HG02884 (cell line): ENCODE data around the gene MTHFD2L.

ENCODE experiments used
- ATAC-seq: cut with Tn5 transposase; IDR thresholded peaks from one replicate; pipeline ENCODE4 v1.9.1; 2021; ENCODE audit warnings: mild to moderate bottlenecking, moderate library complexity; ENCODE audit not compliant: unreplicated experiment

The MTHFD2L gene

DNA sequence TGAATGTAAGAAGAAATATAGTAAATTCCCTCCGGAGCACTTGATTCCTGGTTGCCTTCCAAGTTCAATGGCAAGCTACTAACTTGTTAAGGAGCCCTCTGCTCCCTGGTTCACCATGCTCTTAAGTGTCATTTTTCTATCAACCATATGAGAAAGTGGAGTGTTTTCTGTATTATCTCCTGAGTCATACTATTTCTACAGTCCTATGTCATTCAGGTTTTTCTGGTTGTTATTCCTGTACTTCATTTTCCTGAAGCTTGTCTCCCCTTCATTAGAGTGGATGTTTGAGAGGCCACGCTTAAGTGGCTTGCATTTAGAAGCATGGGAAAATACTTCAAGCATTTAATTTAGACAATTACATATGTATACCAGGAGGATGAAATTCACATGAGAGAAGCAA is 135.6 kb downstream of the MTHFD2L start:
- no peak for ATAC-seq

GRCh38 chr4:74294681-74295080 is 136.8 kb downstream of the MTHFD2L start:
- no peak for ATAC-seq

GRCh38 chr4:74297539-74297938 is 139.6 kb downstream of the MTHFD2L start:
- no peak for ATAC-seq

DNA sequence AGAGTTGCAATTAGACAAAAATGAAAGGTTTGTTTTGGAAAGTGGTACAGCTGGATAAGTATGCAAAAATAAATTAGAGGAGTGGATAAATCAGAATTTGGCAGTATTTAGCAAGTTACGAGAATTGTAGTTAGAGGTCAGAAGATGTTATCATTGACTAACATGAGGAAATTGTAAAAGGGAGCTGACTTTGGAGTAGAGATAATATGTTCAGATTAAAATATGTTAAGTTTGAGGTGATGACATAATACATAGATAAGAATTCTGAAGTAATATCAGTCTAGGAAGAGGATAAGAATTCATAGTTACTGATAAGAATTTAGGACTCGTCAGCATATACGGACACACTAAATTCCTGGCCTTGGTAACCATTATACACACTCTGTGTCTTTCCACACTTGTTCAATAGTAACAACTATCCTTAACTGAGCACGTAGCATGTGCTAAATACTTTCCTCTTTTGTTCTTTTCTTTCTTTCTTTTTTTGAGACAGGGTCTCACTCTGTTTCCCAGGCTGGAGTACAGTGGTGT is 146.2 kb downstream of the MTHFD2L start:
- no peak for ATAC-seq

DNA sequence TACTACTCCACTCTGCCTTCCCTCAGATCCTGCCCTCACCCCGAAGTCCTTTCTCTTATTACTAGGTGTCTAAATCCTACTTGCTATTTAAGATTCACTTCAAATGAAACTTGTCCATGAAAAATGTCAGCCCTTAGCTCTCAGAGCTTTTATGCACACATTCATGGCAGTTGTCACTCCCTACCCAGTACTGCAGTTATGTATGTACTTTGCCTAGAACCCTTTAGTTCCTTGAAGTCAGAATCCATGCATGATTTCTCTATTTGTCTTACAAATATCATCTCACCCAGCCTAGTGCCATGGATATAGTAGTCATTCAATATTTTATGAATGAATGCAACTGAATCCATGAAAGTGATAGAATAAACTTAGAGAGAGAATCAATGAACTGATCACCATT is 147.1 kb downstream of the MTHFD2L start:
- ATAC-seq = no peak

DNA sequence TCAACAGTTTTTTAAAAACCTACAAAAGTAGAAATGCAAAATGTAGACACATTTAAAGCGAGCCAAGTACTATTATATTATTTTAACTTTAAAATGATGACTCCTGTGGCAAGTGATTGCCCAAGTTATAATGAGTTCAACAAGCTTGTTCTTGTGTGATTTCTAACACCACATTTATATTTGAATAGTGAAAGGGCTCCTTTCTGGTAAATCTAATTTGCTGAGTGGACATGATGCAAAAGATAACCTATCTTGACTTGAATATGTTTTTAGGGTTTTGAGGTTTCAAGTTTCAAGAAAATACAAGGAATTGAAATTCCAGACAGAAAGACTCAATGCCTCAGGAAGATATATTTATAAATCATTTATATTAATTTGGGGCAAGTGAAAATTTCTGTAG is 149.3 kb downstream of the MTHFD2L start:
- no peak for ATAC-seq

- ATAC-seq = no peak
Measured at GRCh38 chr4:74308215-74308614, 150.3 kb downstream of the MTHFD2L start, which contains the start of gene EPGN. Gene EPGN, plus strand, starts transcription at chr4:74308470. Its CDS starts 64 bp downstream, at chr4:74308534.

DNA sequence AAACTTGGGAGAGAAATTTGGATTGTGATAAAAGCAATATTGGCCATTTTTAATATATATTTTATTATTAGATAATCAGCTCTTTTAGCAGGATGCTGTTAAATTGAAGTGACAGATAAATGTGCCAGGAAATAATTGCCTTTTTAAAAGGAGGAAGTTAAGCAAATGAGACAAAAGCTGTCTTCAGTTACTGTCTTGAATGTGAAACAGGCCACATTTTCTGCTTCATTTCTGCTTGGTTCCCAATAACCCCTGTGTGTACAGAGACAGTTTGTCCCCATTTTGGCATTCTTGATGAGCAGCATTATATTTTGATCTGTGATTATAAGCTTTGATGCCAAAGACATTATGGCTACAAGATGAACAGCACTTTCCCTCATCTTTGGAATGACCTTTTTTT is 151.3 kb downstream of the MTHFD2L start:
- no peak for ATAC-seq

DNA sequence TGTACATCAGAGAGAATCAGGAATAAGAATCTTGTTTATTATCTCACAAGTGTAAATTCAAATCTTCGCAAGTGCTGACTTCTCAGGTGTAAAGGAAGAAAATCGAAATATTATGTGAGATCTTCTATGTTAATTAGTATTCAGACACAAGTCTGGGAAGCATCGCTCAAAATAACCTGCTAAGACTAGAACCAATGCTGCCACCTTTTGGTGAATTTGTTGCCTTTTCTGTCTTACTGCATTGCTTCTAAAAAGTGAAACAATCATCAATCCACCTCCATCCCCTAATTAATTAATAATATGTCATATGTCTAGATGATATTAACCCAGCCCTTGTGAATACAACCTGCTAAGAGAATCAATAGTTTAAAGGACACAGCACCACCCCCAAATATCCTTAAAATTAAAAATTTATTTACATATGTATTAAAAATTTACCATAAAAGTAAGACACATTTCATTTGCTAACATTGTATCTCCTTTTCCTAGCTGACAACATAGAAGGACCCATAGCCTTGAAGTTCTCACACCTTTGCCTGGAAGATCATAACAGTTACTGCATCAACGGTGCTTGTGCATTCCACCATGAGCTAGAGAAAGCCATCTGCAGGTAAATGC is 153.9 kb downstream of the MTHFD2L start:
- peak; percentile 60 for ATAC-seq

DNA sequence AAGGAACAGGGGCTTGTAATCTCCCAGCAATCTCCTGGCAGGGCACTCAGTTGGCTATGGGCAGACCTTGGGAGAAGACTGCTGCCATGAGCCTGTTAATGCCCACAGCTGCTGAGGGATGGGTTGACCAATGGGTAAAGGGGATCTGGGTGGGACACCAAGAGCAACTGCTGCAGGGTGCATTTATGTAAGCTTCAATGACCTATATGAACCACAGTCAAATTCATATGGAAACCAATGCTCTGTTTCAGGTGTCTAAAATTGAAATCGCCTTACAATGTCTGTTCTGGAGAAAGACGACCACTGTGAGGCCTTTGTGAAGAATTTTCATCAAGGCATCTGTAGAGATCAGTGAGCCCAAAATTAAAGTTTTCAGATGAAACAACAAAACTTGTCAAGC is 156.4 kb downstream of the MTHFD2L start:
- ATAC-seq = no peak

- no peak for ATAC-seq
Measured at GRCh38 chr4:74314944-74315343, 157.0 kb downstream of the MTHFD2L start.

DNA sequence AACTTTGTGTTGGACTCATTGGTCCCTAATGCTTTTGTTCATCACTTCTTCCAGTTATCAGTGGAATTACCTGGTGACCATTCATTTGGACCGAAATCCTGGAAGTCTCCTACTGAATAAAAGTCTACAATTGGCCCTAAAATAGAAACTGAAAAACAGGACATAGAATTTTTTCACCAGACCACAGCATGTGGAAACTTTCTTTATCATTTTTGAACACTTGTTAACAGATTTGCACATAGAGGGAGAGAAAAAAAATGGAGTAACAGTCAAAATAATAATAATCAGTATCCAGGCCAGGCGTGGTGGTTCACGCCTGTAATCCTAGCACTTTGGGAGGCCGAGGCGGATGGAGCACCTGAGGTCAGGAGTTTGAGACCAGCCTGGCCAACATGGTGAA is 157.5 kb downstream of the MTHFD2L start:
- ATAC-seq = no peak

- ATAC-seq = no peak
Measured at GRCh38 chr4:74316397-74316796, 158.5 kb downstream of the MTHFD2L start.

DNA sequence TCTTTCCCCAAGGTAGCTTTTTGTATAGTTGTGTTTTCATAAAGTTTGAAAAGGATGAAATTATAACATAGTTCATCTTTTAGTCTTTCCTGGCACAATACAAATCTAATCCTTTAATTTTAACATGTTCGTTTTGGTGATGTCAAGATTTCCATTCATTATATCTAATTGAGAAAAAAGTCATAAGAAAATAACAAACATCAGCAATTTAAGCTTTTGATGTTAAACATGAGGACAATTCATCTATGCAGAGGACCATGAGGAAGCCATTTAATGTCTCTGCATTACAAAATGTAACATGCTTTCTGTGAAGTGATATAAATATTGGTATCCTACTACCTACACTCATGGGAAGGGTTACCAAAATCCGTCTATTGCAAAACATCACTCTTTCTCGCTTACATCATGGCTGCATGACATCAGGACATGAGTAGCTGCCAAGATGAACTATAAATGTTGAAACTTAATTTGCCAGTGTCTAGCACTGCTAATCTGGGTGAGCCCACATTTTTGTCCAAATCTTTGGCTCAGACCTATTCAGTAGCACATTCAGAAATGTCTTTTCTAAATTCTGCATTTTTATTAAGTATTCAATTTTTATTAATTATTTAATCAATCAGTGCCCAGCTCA is 159.8 kb downstream of the MTHFD2L start:
- no peak for ATAC-seq

DNA sequence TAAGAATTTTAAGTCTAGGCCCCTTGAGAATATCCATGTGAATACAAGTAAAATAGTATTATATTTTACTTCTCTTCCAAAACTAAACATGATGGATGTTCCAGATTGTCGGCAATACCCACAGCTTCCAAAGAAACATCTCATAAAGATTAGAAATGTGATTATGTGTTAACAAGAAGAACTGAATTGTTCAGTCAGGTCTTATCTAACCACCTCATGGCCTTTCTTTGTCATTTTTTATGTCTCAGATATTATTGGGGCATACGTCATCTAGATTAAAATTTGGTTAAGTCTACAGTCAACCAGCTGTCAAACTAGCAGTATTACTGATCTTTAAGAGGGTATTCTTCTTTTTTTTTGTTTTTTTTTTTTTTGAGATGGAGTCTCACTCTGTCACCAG is 160.4 kb downstream of the MTHFD2L start:
- no peak for ATAC-seq

GRCh38 chr4:74319470-74319869 is 161.6 kb downstream of the MTHFD2L start:
- ATAC-seq = no peak

GRCh38 chr4:74320559-74321118 is 162.7 kb downstream of the MTHFD2L start:
- ATAC-seq = peak; percentile 76

- ATAC-seq = no peak
Measured at GRCh38 chr4:74322301-74322700, 164.4 kb downstream of the MTHFD2L start.

DNA sequence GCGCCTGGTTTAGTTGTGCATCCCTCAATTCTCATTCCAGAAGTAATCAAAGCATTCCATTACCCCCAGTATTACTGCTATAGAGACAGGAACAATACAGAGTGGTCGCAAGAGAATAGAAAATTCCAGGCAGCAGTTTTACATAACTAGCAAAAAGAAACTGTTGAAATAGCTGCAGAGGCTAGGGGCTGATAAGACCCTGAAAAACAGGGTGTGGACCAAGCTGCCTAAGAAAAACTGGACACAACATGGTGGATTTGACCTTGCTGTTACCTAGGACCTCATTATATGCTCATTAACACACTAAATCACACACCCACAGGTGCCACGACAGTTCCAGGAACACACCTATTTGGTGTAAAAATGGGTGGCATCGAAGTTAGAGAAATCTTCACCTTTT is 165.7 kb downstream of the MTHFD2L start:
- no peak for ATAC-seq

- no peak for ATAC-seq
Measured at GRCh38 chr4:74324262-74324661, 166.3 kb downstream of the MTHFD2L start.

DNA sequence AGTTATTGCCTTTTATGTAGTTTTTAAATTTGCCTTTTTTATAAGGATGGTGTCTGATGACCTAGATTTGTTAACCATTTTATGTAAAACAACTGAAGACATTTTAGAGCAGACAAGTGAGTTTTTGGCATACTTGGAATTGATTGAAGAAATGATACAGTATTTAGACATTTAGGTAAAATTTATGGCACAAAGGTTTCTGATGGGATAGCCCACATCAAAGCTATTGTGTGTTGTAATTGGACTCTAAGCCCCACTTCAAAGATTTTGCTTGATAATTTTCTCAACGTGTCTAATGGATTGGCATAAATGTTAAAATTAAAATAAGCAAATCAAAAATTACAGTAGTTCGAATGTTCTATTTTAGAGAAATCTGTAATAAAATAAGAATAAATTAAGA is 168.0 kb downstream of the MTHFD2L start:
- no peak for ATAC-seq

GRCh38 chr4:74327762-74328161 is 169.8 kb downstream of the MTHFD2L start:
- ATAC-seq = no peak
